Hepatocyte (in vitro differentiated cells): Measurements from ENCODE around the gene NDUFA8. TPM values are rescaled to one million over a fixed set of nuclear protein-coding genes. Genes with fewer than 3 reads are reported as not detected.

Source experiments
- DNase-seq: peaks from one replicate; pipeline ENCODE4 v3.0.0-alpha.2; 2016; ENCODE audit warnings: low spot score
- H2AFZ ChIP-seq: fragments of 200-600 bp; sonication (generic); 2 replicates; pipeline ENCODE4 v1.6.0; 2016; ENCODE audit warnings: antibody characterized with exemption, mild to moderate bottlenecking
- H3K27ac ChIP-seq: fragments of 200-600 bp; sonication (generic); 2 replicates; pipeline ENCODE4 v1.5.1; 2016; ENCODE audit warnings: mild to moderate bottlenecking
- H3K27me3 ChIP-seq: fragments of 200-600 bp; sonication (generic); 2 replicates; pipeline ENCODE4 v1.6.1; 2016
- H3K36me3 ChIP-seq: fragments of 200-600 bp; sonication (generic); replicated peaks from 2 replicates; pipeline ENCODE4 v1.5.1; 2016; ENCODE audit warnings: low read depth; ENCODE audit not compliant: insufficient read depth
- H3K4me1 ChIP-seq: fragments of 200-600 bp; sonication (generic); 2 replicates; pipeline ENCODE4 v1.5.1; 2016; ENCODE audit warnings: mild to moderate bottlenecking, moderate library complexity; ENCODE audit not compliant: insufficient read depth
- H3K4me2 ChIP-seq: fragments of 200-600 bp; sonication (generic); 2 replicates; pipeline ENCODE4 v1.6.0; 2016
- H3K4me3 ChIP-seq: fragments of 200-600 bp; sonication (generic); 2 replicates; pipeline ENCODE4 v1.5.1; 2016; ENCODE audit warnings: mild to moderate bottlenecking
- H3K79me2 ChIP-seq: fragments of 200-600 bp; sonication (generic); 2 replicates; pipeline ENCODE4 v1.6.0; 2017; ENCODE audit warnings: mild to moderate bottlenecking
- H3K9me2 ChIP-seq: fragments of 200-600 bp; sonication (generic); replicated peaks from 2 replicates; pipeline ENCODE4 v1.6.0; 2017; ENCODE audit warnings: mild to moderate bottlenecking; ENCODE audit not compliant: insufficient read depth
- H3K9me3 ChIP-seq: fragments of 200-600 bp; sonication (generic); 2 replicates; pipeline ENCODE4 v1.5.1; 2016; ENCODE audit warnings: low read depth, mild to moderate bottlenecking
- H4K20me1 ChIP-seq: fragments of 200-600 bp; sonication (generic); 2 replicates; pipeline ENCODE4 v1.6.0; 2016; ENCODE audit warnings: mild to moderate bottlenecking; ENCODE audit not compliant: insufficient read depth, poor library complexity, severe bottlenecking
- EZH2 ChIP-seq: fragments of 200-600 bp; sonication (generic); IDR thresholded peaks from 2 replicates; pipeline ENCODE4 v1.6.1; 2016; ENCODE audit warnings: antibody characterized with exemption, mild to moderate bottlenecking, borderline replicate concordance
- EZH2phosphoT487 ChIP-seq: fragments of 200-600 bp; sonication (generic); IDR thresholded peaks from one replicate; pipeline ENCODE4 v1.6.1; 2018; ENCODE audit warnings: antibody characterized with exemption, mild to moderate bottlenecking, low read depth, moderate library complexity; ENCODE audit not compliant: unreplicated experiment, severe bottlenecking
- WGBS: methylation state at CpG from one replicate; pipeline ENCODE4 v1.1.6; 2016; ENCODE audit warnings: low lambda C conversion rate; ENCODE audit errors: missing lambda C conversion rate; 5-methylcytosine and 5-hydroxymethylcytosine counted together
- polyA plus RNA-seq: library from polyadenylated mRNA; unstranded; fragments of >200 nt; fragmentation: Nextera tagmentation; extraction: Ambion mirVana; gene quantifications from 2 replicates; pipeline ENCODE4 v1.2.1, GENCODE V29; 2016
- total RNA-seq: library from RNA; depleted of rRNA; stranded (reverse); fragments of >200 nt; gene quantifications from 2 replicates; pipeline ENCODE4 v1.2.3, GENCODE V29; 2014
- TF ChIP-seq, protein P1 (sequence below): fragments of 200-600 bp; sonication (generic); IDR thresholded peaks from 2 replicates; pipeline ENCODE4 v1.5.1; 2016; ENCODE audit warnings: antibody characterized with exemption, mild to moderate bottlenecking; ENCODE audit not compliant: poor library complexity

NDUFA8 gene
- total and polyA plus RNA-seq, 2 experiments from 2014 or later: 46.4 to 113 TPM

DNA sequence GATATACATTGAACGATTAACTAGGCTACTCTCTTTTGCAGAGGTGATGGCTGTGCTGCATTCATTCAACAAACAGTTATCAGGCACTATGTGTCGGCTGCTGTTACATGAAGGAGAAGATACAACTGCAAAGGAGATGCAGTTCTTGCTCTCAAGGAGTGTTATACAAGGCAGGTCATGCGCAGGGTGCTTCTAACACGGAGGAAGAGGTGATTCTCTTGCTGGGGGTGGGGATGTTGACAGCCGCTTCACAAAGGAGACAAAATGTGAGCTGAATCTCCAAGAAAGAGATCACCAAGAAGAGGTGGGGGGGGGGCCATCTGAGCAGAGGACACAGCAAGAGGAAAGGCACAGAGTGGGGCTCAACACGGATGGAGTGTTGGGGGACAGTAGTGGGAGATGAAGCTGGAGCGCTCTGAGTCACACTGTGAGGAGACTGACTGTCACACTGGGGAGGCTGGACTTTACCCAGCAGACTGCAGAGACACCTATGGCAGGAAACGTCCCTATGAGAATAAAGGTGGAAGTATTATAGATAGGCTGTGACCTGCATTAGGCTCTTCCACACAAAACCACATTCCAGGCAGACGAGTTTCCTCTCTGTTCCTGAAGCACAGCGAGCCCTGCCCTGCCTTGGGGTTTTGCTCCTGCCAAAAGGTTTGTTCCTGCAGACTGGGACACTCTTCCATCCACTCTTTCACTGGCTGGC, 20.9 kb downstream of the NDUFA8 start:
- H3K4me2 ChIP-seq: no peak overlapping the region
- TF ChIP-seq EZH2phosphoT487: no peak
- no peak for TF ChIP-seq EZH2
- TF ChIP-seq, protein P1, sequence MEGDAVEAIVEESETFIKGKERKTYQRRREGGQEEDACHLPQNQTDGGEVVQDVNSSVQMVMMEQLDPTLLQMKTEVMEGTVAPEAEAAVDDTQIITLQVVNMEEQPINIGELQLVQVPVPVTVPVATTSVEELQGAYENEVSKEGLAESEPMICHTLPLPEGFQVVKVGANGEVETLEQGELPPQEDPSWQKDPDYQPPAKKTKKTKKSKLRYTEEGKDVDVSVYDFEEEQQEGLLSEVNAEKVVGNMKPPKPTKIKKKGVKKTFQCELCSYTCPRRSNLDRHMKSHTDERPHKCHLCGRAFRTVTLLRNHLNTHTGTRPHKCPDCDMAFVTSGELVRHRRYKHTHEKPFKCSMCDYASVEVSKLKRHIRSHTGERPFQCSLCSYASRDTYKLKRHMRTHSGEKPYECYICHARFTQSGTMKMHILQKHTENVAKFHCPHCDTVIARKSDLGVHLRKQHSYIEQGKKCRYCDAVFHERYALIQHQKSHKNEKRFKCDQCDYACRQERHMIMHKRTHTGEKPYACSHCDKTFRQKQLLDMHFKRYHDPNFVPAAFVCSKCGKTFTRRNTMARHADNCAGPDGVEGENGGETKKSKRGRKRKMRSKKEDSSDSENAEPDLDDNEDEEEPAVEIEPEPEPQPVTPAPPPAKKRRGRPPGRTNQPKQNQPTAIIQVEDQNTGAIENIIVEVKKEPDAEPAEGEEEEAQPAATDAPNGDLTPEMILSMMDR: no peak
- WGBS: 53% methylated on average over 10 of the region's 10 CpGs

DNA sequence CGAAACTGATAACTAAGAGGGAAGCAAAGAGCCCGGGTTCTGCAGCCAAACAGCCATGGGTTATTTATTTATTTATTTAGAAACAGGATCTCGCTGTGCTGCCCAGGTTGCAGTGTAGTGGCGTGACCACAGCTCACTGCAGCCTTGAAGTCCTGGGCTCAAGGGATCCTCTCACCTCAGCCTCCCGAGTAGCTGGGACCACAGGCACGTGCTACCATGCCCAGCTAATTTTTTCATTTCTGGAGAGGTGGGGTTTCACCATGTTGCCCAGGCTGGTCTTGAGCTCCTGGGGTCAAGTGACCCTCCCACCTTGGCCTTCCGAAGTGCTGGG, 24.1 kb downstream of the NDUFA8 start:
- Histone ChIP-seq H3K27ac (no peak overlapping the region), H4K20me1 (no peaks in the 10 kb centered on the region), H3K4me2 (no peak overlapping the region), H3K79me2 (no peaks in the 10 kb centered on the region), H3K9me2 (no peaks in the 10 kb centered on the region), H3K9me3 (no peaks in the 10 kb centered on the region), H3K36me3 (no peaks in the 10 kb centered on the region), H3K27me3 (peaks cover 16% of the 10 kb centered on the region), H3K4me3 (no peak overlapping the region), H3K4me1 (peaks cover 13% of the 10 kb centered on the region), H2AFZ (no peak overlapping the region)
- TF ChIP-seq, protein P1: no peak
- TF ChIP-seq EZH2 (no peak), EZH2phosphoT487 (no peak)
- DNase-seq: no peak
- WGBS: 82% methylated on average over 7 of the region's 7 CpGs

More for the DNA sequence above, 20.9 kb downstream of the NDUFA8 start:
- Histone ChIP-seq H4K20me1 (no peaks in the 10 kb centered on the region), H3K27ac (peak overlapping the region; percentile 57), H3K4me1 (peaks cover 20% of the 10 kb centered on the region), H3K9me2 (no peaks in the 10 kb centered on the region), H2AFZ (no peak overlapping the region), H3K36me3 (no peaks in the 10 kb centered on the region), H3K4me3 (no peak overlapping the region), H3K79me2 (no peaks in the 10 kb centered on the region), H3K9me3 (no peaks in the 10 kb centered on the region), H3K27me3 (no peaks in the 10 kb centered on the region)
- no peak for DNase-seq

DNA sequence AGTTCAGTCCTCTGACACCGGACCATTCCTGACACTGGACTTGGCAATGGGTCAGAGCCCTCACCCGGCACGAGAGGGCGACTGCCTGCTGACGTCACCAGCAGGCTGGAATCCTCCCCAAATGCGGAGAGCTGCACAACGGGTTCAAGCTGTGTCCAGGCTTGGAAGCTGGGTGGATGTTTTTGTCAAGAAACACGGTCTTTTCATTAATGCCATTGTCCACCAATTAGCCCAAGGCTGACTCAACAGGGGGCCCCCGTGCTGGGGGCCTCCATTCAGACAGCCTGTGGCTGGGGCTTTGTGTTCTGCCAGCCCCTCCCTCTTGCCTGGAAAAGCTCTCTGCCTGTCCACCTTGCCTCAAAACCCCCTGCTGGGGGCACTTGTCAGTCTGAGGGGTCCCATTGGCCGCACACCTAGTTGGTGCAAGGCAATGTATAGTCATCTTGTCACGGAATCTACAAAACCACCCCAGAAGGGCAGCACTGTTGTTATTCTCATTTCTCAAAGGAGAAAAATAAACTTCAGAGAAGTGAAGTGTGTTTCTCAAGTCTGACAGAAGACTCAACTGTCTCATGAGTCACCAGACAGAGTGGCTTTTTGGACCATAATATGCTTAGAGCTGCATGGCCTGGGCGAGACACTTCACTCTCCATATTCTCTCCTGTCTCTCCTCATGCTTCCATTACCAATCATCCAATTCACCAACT, 24.6 kb downstream of the NDUFA8 start:
- no peaks in the 10 kb centered on the region for H3K9me2 ChIP-seq
- peaks cover 16% of the 10 kb centered on the region for H3K27me3 ChIP-seq
- H3K27ac ChIP-seq: no peak overlapping the region
- no peaks in the 10 kb centered on the region for H3K79me2 ChIP-seq
- no peak overlapping the region for H2AFZ ChIP-seq
- H3K4me2 ChIP-seq: no peak overlapping the region
- H4K20me1 ChIP-seq: no peaks in the 10 kb centered on the region
- WGBS: 26% methylated on average over 12 of the region's 12 CpGs
- H3K4me1 ChIP-seq: peaks cover 8% of the 10 kb centered on the region
- H3K36me3 ChIP-seq: no peaks in the 10 kb centered on the region
- H3K4me3 ChIP-seq: no peak overlapping the region
- no peak for DNase-seq
- H3K9me3 ChIP-seq: no peaks in the 10 kb centered on the region
- TF ChIP-seq, protein P1: no peak
- TF ChIP-seq EZH2 (no peak), EZH2phosphoT487 (no peak)
